ENCODE data around the gene DDX59.

DNA sequence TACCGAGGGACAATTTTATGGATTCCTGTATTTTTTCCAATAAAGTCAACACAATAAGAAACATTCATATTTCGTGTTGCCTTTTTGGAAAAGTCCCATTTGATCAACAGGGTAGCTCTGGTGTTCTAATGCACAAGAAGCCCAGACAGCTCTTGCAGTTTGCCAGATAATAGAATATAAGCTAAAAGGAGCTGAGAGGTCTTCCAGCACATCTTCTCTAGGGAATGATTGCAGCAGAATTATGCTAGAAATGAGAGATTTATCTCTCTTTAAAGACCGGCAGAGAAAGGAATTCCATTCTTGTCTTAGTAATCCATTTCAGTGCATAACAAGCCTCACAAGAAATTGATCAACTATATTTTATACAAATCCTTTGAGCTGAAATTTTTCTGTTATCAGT, 25.0 kb upstream of the DDX59 start:
- TF ChIP-seq CTCF (conservative IDR thresholded peaks at IDR 0.05) (no peak), EZH2 (IDR thresholded peaks at IDR 0.05; ENCODE audit: low read depth) (no peak)
